GM18520 (cell line): ENCODE measurements around the gene LRP10.
"Not testable (repeated sequence)": the region's sequence is repeated elsewhere in the genome, so short reads cannot be mapped to it uniquely, and the experiment has no call there.

Experiments used
- ATAC-seq: cut with Tn5 transposase; IDR thresholded peaks from one replicate; pipeline ENCODE4 v1.9.1; 2021; ENCODE audit not compliant: unreplicated experiment

The LRP10 gene

DNA sequence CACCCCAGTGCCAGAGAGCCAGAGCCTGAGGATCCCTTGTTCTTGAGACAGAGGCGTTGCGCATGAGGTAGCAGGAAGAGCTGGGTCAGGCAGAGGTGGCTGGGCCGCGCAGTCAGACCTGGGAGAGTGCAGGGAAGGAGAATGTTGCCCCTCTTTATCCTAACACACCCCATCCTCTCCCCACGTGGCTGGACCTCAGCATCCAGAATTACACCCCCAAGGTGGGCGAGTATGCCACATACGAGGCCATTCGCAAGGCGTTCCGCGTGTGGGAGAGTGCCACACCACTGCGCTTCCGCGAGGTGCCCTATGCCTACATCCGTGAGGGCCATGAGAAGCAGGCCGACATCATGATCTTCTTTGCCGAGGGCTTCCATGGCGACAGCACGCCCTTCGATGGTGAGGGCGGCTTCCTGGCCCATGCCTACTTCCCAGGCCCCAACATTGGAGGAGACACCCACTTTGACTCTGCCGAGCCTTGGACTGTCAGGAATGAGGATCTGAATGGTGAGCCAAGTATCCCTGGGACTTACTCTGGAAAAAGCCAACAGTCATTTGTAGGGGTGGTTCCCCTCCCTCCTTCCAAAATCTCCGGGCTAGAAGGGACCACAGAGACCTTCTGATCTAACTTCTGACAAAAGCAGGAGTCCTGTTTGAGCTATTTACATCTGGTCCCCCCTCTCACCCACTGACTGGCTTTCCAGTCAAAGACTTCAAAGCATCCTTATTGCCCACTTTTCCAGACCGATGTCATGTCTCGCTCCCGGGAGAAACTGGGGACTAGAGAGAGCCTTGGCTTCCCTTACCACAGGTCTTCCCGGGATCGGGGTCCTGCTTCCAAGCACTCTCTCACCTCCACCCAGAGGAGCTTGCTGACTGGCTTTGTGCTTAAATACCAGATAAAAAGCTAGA, 29.1 kb upstream of the LRP10 start:
- no peak for ATAC-seq

- ATAC-seq, result no peak
Measured at GRCh38 chr14:22843123-22843925, 28.2 kb upstream of the LRP10 start.

GRCh38 chr14:22844221-22845102, 27.1 kb upstream of the LRP10 start:
- ATAC-seq, result no peak

DNA sequence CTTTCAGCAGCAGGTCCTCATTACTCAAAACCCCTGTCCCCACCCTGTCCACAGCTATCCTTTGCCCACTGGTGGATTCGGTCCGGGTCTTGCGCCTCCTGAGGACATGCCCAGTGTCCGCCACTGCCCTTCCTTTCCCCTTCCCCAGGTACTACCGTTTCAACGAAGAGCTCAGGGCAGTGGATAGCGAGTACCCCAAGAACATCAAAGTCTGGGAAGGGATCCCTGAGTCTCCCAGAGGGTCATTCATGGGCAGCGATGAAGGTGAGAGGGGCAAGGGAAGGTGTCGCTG, 26.5 kb upstream of the LRP10 start:
- ATAC-seq, result no peak

DNA sequence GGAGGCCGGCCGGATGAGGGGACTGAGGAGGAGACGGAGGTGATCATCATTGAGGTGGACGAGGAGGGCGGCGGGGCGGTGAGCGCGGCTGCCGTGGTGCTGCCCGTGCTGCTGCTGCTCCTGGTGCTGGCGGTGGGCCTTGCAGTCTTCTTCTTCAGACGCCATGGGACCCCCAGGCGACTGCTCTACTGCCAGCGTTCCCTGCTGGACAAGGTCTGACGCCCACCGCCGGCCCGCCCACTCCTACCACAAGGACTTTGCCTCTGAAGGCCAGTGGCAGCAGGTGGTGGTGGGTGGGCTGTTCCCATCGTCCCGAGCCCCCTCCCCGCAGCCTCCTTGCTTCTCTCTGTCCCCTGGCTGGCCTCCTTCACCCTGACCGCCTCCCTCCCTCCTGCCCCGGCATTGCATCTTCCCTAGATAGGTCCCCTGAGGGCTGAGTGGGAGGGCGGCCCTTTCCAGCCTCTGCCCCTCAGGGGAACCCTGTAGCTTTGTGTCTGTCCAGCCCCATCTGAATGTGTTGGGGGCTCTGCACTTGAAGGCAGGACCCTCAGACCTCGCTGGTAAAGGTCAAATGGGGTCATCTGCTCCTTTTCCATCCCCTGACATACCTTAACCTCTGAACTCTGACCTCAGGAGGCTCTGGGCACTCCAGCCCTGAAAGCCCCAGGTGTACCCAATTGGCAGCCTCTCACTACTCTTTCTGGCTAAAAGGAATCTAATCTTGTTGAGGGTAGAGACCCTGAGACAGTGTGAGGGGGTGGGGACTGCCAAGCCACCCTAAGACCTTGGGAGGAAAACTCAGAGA, 25.5 kb upstream of the LRP10 start:
- no peak for ATAC-seq

GRCh38 chr14:22846811-22847307, 24.7 kb upstream of the LRP10 start:
- ATAC-seq, result no peak

DNA sequence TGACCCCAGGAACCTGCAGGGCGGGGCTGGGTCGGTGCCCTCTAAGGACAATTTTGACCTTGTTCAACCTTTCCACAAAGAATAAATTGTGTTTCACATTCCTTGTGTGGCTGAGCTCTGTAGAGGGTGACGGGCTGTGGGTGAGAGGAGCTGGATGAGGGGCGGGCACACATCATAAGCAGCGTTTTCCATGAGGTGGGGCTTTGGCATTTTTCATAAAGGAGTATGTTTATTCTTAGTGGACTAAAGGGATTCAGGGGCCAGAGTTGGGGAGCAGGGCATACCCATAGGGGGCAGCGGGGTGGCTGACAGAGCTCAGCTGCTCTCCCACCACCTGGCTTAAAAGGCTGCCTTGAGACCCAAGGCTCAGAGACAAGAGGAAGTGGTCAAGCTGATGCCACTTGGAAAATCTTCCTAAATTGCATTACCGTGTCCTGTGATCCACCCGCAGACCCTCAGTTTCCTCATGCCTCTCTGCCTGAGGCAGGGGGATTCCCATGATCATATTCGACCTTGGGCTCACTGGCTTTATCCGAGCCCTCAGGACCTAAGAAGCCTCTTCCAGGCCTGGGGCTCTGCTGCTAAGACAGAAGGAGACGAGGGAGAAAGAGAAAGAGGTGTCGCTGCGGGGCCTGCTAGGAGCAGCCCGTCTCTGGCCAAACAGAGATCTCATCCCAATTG, 23.7 kb upstream of the LRP10 start:
- ATAC-seq, result no peak

GRCh38 chr14:22848351-22849164, 23.0 kb upstream of the LRP10 start:
- ATAC-seq, result no peak

DNA sequence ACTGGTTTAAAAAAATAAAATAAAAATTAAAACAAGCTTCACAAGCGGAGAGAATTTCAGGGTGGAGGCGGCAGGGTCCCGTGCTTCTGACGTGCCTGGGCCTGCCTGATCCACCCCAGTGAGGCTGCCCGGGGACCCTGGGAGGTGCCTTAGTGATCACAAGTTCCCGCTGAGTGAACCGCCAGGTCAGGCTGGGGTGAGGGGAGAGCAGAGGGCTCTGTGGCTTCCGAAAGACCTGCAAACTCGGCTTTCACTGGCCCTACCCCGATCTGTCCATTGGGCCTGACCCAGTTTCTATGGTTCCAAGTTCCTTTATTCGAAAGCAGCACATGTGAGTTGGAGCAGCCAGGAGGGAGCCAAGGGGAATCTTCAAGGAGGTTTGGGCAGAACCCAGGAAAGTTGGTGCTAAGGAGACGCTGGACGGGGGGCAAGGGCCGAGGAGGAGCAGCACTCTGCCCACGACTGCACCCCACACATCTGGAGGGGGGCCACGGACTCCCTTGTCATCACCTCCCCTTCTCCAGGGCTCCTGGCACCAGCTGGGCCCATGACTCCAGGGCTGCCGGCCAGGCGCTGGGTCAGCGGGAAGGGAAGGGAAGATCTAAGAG, 22.2 kb upstream of the LRP10 start:
- ATAC-seq, result no peak

DNA sequence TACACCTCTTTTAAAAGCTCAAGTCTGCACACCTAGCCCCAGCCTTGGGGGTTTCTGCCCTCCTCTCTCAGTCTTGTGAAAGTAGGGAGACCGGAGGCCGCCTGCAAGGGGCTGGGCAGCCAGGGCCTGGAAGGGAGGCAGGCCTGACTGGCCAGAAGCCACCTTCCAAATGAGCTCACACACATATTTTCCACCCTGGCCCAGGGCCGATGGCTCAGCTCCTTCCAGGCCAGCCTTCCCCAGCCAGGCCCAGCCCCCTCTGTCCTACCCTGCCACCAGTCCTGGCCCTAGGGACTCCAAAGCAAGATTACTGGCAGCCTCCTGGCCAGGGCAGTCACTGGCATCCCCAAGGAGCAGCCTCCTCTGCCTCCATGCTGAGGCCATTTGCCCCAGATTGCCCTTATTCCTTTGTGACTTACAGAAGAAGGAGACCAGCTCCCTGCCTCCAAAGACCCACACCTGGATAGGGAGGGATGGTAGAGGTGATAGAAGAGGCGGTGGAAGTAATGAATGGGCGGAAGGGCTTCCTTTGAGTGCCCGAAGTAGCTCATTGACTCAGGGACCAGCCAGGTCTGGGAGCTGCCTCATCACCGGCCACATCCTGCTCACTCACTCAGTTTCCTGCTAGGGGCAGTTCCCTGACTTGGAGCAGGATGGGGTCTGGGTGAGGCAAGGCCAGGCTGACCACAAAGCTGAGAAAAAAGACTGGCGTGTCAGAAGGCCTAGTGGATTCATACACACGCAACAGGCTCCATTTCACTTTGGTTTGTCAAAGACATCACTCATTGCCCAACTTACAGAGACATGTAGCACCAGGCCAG, 20.4 kb upstream of the LRP10 start:
- ATAC-seq, result no peak

GRCh38 chr14:22852178-22852577, 19.4 kb upstream of the LRP10 start:
- not testable (repeated sequence) for ATAC-seq

DNA sequence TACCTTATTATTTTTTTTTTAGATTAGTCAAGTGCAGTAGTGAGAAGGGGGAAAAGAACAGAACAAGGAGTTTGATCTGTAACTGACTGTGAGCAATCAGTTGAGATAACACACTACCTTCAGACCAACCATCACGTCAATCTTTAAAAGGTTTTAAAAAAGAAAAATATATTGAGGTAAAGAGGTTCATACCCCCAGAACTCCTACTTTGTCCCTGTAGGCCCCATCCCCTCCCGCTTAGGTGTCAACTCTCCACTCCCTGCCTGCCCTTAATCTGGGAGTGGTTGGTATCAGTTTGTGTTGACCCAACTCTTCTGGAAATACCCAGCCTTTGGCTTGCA, 19.0 kb upstream of the LRP10 start:
- no peak for ATAC-seq

DNA sequence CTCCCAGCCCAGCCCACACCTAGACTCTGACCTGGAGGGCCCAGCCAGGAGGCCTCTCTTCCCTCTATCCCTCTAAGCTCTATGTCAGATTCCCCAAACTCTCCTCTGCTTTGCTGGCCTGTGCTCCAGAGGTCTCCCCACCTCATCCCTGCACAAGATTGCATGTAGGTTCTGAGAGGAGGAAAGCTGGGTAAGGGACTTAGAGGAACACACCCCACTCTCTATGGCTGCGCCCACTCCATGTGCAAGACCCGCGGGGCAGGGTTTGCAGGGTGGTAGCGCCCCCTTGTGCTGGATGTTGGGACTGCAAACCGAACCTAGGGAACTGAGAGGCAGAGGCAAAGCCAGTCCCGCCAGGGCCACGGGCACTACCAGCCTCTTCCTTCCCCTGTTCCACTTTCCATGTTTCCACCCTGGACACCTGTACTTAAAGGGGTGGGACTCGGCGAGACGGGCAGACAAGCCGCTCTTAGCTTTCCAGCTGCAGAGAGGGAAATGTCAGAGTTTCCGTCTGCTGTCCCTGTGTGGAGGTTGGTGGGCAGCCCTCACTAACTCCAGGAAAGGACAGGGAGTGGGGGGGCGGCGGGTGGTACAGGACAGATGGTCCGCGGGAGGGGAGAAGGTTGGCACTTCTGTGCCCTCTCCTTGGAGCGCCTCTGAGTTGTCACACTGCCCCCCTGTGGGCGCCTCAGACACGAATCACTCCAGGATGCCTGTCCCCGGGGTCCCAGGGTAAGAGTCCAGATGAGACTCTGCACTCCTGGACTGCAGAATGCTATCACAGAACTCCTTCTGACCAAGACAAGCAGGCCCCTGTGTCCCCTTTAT, 18.4 kb upstream of the LRP10 start:
- ATAC-seq, result no peak

DNA sequence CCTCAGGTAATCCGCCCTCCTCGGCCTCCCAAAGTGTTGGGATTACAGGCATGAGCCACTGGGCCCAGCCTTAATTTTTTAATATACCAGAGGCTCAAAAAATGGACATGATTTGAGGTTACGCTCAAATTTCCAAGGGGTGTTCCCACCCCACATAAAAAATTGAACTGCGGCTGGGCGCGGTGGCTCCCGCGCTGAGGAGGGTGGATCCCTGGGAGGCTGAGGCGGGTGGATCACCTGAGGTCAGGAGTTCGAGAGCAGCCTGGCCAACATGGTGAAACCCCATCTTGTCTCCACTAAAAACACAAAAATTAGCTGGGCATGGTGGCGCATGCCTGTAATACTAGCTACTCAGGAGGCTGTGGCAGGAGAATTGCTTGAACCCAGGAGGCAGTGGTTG, 17.2 kb upstream of the LRP10 start:
- not testable (repeated sequence) for ATAC-seq

GRCh38 chr14:22854963-22855724, 16.4 kb upstream of the LRP10 start:
- no peak for ATAC-seq

DNA sequence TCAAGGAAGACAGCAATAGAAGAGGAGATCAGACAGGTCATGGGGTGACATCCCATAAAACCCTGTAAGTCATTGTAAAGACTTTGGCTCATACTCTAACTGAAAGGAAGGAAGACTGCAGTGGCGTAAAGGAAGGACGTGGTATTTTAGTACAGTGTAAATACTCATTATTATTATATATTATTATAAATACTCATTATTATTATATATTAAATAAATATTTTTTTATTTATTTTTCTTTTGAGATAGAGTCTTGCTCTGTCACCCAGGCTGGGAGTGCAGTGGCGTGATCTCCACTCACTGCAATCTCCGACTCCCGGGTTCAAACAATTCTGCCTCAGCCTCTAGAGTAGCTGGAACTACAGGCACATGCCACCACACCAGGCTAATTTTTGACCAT, 15.1 kb upstream of the LRP10 start:
- no peak for ATAC-seq
